ENCODE results near the gene ST3GAL6. TPM values are rescaled to one million over a fixed set of nuclear protein-coding genes. Genes with fewer than 3 reads are reported as not detected.

Gene ST3GAL6
- total and polyA plus RNA-seq, 2 of the 13 experiments (the other 11 are each of a cell fraction or from before 2014, with no cell fraction given): 17.5 to 23.2 TPM

DNA sequence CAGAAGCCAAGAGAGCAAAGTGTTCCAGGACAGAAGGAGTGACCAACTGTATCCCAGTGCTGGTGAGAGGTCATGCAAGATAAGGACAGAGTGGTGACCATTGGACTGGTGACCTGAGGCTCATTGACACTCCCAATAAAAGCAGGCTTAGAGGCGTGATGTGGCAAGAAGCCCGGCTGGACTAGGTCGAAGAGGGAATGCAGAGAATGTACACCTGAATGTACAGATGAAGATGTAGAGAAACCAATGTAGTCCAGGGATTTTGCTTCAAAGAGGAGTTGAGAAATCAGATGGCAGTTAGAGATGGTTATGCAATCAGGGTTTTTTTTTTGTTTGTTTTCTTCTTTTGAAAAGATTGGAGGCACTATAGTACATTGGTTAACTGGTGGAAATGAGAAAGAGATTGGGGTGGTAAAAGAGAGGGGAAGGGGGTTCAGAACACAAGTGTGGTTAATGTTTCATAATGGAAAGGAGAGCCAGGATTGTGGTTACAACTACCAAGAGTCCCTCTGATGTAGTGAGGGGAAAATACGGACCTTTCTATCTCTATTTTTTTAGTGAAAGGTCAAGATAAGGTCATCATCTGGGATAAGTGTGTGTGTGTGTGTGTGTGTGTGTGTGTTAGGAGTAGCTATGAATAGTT, 23.3 kb downstream of the ST3GAL6 start (continued):
- TF ChIP-seq ZNF549 (CRISPR knock-in tag; IDR thresholded peaks at IDR 0.05) (no peak), EED (CRISPR knock-in tag; IDR thresholded peaks at IDR 0.05) (no peak), ZSCAN9 (CRISPR knock-in tag; IDR thresholded peaks at IDR 0.05; ENCODE audit: borderline replicate concordance) (no peak), SNRNP70 (IDR thresholded peaks at IDR 0.05; ENCODE audit: low read depth, low read length) (no peak), RNF2 (conservative IDR thresholded peaks at IDR 0.05; ENCODE audit: low read depth) (no peak), DMAP1 (CRISPR knock-in tag; IDR thresholded peaks at IDR 0.05) (no peak), NR2C2 (CRISPR knock-in tag; IDR thresholded peaks at IDR 0.05; ENCODE audit: borderline replicate concordance) (peak; percentile 88), CAMTA2 (CRISPR knock-in tag; IDR thresholded peaks at IDR 0.05; ENCODE audit: borderline replicate concordance) (no peak), MAZ (IDR thresholded peaks at IDR 0.05; ENCODE audit: borderline replicate concordance, low read depth, low read length) (no peak), MAZ (CRISPR knock-in tag; IDR thresholded peaks at IDR 0.05; ENCODE audit: low read depth) (no peak), ZNF30 (CRISPR knock-in tag; IDR thresholded peaks at IDR 0.05) (no peak), RELA (CRISPR knock-in tag; IDR thresholded peaks at IDR 0.05) (no peak), BHLHE40 (IDR thresholded peaks at IDR 0.05; ENCODE audit: low read length) (no peak), FOXK2 (IDR thresholded peaks at IDR 0.05) (no peak), MED1 (CRISPR knock-in tag; IDR thresholded peaks at IDR 0.05) (peak; percentile 73), ZNF891 (CRISPR knock-in tag; IDR thresholded peaks at IDR 0.05) (no peak)
- TF ChIP-seq, protein P1, sequence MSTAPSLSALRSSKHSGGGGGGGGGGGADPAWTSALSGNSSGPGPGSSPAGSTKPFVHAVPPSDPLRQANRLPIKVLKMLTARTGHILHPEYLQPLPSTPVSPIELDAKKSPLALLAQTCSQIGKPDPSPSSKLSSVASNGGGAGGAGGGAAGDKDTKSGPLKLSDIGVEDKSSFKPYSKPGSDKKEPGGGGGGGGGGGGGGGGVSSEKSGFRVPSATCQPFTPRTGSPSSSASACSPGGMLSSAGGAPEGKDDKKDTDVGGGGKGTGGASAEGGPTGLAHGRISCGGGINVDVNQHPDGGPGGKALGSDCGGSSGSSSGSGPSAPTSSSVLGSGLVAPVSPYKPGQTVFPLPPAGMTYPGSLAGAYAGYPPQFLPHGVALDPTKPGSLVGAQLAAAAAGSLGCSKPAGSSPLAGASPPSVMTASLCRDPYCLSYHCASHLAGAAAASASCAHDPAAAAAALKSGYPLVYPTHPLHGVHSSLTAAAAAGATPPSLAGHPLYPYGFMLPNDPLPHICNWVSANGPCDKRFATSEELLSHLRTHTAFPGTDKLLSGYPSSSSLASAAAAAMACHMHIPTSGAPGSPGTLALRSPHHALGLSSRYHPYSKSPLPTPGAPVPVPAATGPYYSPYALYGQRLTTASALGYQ (CRISPR knock-in tag; IDR thresholded peaks at IDR 0.05): 0 out of 2 replicates have a peak, but pooled peaks have one; percentile 28
- TF ChIP-seq, protein P2, sequence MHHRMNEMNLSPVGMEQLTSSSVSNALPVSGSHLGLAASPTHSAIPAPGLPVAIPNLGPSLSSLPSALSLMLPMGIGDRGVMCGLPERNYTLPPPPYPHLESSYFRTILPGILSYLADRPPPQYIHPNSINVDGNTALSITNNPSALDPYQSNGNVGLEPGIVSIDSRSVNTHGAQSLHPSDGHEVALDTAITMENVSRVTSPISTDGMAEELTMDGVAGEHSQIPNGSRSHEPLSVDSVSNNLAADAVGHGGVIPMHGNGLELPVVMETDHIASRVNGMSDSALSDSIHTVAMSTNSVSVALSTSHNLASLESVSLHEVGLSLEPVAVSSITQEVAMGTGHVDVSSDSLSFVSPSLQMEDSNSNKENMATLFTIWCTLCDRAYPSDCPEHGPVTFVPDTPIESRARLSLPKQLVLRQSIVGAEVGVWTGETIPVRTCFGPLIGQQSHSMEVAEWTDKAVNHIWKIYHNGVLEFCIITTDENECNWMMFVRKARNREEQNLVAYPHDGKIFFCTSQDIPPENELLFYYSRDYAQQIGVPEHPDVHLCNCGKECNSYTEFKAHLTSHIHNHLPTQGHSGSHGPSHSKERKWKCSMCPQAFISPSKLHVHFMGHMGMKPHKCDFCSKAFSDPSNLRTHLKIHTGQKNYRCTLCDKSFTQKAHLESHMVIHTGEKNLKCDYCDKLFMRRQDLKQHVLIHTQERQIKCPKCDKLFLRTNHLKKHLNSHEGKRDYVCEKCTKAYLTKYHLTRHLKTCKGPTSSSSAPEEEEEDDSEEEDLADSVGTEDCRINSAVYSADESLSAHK (CRISPR knock-in tag; IDR thresholded peaks at IDR 0.05; ENCODE audit: borderline replicate concordance): no peak
- TF ChIP-seq, protein P3, sequence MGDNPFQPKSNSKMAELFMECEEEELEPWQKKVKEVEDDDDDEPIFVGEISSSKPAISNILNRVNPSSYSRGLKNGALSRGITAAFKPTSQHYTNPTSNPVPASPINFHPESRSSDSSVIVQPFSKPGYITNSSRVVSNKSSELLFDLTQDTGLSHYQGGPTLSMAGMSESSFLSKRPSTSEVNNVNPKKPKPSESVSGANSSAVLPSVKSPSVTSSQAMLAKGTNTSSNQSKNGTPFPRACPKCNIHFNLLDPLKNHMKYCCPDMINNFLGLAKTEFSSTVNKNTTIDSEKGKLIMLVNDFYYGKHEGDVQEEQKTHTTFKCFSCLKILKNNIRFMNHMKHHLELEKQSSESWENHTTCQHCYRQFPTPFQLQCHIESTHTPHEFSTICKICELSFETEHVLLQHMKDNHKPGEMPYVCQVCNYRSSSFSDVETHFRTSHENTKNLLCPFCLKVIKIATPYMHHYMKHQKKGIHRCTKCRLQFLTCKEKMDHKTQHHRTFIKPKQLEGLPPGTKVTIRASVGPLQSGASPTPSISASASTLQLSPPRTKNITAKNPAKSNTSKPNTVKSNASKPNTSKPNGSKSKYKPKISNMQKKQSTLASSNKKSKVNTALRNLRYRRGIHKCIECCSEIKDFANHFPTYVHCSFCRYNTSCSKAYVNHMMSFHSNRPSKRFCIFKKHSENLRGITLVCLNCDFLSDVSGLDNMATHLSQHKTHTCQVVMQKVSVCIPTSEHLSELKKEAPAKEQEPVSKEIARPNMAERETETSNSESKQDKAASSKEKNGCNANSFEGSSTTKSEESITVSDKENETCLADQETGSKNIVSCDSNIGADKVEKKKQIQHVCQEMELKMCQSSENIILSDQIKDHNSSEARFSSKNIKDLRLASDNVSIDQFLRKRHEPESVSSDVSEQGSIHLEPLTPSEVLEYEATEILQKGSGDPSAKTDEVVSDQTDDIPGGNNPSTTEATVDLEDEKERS (CRISPR knock-in tag; IDR thresholded peaks at IDR 0.05): no peak; the same call in 1 of the 2 replicates
- TF ChIP-seq, protein P4, sequence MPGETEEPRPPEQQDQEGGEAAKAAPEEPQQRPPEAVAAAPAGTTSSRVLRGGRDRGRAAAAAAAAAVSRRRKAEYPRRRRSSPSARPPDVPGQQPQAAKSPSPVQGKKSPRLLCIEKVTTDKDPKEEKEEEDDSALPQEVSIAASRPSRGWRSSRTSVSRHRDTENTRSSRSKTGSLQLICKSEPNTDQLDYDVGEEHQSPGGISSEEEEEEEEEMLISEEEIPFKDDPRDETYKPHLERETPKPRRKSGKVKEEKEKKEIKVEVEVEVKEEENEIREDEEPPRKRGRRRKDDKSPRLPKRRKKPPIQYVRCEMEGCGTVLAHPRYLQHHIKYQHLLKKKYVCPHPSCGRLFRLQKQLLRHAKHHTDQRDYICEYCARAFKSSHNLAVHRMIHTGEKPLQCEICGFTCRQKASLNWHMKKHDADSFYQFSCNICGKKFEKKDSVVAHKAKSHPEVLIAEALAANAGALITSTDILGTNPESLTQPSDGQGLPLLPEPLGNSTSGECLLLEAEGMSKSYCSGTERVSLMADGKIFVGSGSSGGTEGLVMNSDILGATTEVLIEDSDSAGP (CRISPR knock-in tag; IDR thresholded peaks at IDR 0.05; ENCODE audit: borderline replicate concordance): no peak
- TF ChIP-seq, protein P5, sequence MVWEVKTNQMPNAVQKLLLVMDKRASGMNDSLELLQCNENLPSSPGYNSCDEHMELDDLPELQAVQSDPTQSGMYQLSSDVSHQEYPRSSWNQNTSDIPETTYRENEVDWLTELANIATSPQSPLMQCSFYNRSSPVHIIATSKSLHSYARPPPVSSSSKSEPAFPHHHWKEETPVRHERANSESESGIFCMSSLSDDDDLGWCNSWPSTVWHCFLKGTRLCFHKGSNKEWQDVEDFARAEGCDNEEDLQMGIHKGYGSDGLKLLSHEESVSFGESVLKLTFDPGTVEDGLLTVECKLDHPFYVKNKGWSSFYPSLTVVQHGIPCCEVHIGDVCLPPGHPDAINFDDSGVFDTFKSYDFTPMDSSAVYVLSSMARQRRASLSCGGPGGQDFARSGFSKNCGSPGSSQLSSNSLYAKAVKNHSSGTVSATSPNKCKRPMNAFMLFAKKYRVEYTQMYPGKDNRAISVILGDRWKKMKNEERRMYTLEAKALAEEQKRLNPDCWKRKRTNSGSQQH (CRISPR knock-in tag; IDR thresholded peaks at IDR 0.05; ENCODE audit: low read depth): no peak
